ENCODE data around the gene GFOD2.

The GFOD2 gene

GRCh38 chr16:67749436-67750078 lies 30.4 kb upstream of the GFOD2 start:
- no peak overlapping the region for H3K4me3 ChIP-seq (ENCODE audit: low read depth, low read length)
- TF ChIP-seq CTCF (IDR thresholded peaks at IDR 0.05; ENCODE audit: borderline replicate concordance, insufficient read depth, low read depth, low read length) = no peak

- no peak for TF ChIP-seq CTCF (IDR thresholded peaks at IDR 0.05; ENCODE audit: borderline replicate concordance, insufficient read depth, low read depth, low read length)
- no peak overlapping the region for H3K4me3 ChIP-seq (ENCODE audit: low read depth, low read length)
Measured at GRCh38 chr16:67748834-67749233, 29.7 kb upstream of the GFOD2 start.

DNA sequence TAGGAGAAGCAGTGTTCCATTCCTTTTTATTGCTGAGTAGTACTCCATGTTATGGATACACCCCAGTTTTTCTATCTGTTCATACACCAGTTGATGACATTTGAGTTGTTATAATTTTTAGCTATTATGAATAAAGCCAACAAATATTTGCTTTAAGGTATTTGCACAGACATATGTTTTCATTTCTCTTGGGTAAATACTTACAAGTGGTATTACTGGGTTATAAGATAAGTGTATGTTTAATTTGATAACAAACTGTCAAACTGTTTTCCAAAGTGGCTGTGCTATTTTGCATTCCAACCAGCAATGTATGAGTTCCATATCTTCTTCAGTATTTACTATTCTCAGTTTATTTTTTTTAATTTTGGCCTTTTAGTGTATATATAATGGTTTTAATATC lies 27.7 kb upstream of the GFOD2 start:
- TF ChIP-seq CTCF (IDR thresholded peaks at IDR 0.05; ENCODE audit: borderline replicate concordance, insufficient read depth, low read depth, low read length) = no peak
- no peak overlapping the region for H3K4me3 ChIP-seq (ENCODE audit: low read depth, low read length)

DNA sequence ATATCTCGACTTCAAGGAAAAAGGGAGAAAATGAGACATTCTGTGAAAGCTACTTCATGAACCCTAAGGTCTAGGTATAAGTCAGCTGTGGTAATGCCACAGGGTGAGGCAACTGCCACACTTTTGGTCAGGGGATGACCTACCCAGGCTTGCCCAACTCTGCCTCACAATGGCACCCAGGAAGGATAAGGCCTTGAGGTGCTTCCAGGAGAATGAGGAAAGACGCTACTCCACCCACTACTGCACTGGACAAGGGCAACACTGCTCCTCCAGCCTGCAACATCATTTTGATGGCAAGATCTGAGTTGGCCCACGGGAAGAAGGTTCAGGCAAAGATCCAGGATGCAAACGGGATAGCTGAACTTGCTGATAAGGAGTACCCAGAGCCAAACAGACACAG lies 22.0 kb upstream of the GFOD2 start:
- no peak for TF ChIP-seq CTCF (IDR thresholded peaks at IDR 0.05; ENCODE audit: borderline replicate concordance, insufficient read depth, low read depth, low read length)
- no peak overlapping the region for H3K4me3 ChIP-seq (ENCODE audit: low read depth, low read length)

- no peak for TF ChIP-seq CTCF (IDR thresholded peaks at IDR 0.05; ENCODE audit: borderline replicate concordance, insufficient read depth, low read depth, low read length)
- no peak overlapping the region for H3K4me3 ChIP-seq (ENCODE audit: low read depth, low read length)
Measured at GRCh38 chr16:67740391-67740790, 21.3 kb upstream of the GFOD2 start.

DNA sequence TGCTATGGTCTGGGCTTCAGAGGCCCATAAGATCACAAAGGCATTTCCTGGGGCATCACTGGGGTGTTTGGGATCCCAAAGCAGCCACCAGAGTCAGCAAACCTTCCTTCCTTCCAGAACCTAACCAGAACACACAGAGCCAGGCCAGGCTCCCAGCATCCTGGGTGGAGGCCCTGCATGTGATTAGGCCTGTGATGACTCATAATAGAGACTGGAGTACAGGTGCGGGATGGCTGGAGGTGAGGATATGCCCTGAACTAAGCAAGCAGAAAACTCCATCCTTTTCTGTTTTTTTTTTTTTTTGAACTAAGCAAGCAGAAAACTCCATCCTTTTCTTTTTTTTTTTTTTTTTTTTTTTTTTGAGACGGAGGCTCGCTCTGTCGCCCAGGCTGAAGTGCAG lies 17.7 kb upstream of the GFOD2 start:
- TF ChIP-seq CTCF (IDR thresholded peaks at IDR 0.05; ENCODE audit: borderline replicate concordance, insufficient read depth, low read depth, low read length) = no peak
- H3K4me3 ChIP-seq (ENCODE audit: low read depth, low read length) = no peak overlapping the region

DNA sequence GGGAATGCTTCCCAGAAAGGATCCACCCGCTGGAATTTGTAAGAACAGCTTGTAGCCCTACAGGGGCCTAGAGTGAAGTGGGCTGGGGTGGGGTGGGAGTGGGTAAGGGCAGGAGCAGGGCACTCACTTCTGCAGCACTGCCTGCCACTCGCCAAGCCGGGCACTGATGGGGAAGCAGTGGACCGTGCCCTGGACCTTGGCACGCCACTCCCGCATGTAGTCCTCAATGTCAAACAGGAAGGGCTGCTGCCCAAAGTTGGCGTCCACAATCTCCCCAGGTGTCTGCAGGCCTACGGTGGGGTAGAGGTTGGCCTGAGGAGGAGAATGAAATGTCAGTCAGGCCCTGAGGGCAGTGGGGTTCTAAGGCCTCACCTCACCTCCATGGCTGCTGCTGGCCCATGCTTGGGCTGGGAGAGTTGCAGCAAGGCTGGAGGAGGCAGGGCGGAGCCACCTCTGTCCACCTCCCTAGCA lies 15.7 kb upstream of the GFOD2 start:
- TF ChIP-seq CTCF (IDR thresholded peaks at IDR 0.05; ENCODE audit: borderline replicate concordance, insufficient read depth, low read depth, low read length) = no peak
- no peak overlapping the region for H3K4me3 ChIP-seq (ENCODE audit: low read depth, low read length)

Measured in GM12875 (cell line).